Activated CD8-positive, alpha-beta memory T cell treated with anti-CD3 and anti-CD28 coated beads, Interleukin-2, amount 50 U/mL, for 4 hours (primary cell): ENCODE measurements around the gene CASP3.
"Not testable (repeated sequence)": the region's sequence is repeated elsewhere in the genome, so short reads cannot be mapped to it uniquely, and the experiment has no call there.

Experiments
- DNase-seq: peaks from one replicate; pipeline ENCODE4 v3.0.0-alpha.2; 2020

Gene CASP3

DNA sequence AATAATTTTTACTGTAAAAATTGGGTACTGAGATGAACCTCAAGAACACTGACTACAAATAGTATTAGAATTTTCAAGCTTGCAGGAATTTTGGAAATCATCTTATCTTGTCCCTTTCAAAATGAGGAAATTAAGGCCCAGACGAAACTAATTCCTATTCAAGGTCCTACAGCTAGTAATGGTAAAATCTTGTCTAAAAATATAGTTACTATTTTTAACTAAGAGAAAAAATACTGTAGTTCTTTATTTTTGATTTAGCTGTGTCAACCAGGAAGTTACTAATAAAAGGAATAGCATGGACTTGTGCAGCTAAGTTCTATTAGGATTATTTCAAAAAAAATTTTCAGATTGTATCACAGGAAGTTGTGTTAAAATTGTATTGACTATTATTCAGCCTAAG lies 13.0 kb upstream of the CASP3 start:
- no peak for DNase-seq

DNA sequence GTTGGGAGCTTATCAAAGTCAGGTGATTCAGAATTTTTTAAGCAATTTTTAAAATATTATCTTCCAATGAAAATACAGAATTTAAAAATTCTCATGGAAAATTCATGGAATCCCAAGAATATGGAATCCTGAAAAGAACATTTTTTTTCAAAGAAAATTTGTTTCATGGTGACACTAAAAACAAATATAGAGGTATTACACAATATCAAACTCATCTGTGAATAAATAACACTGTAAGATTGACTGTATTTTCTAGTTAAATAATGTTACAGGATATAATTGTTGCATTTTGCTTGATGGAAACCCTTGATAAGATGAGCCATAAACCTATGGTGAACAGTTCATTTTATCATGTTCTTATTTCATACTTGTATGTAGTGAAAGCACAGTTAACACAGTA lies 11.7 kb upstream of the CASP3 start:
- DNase-seq = no peak

DNA sequence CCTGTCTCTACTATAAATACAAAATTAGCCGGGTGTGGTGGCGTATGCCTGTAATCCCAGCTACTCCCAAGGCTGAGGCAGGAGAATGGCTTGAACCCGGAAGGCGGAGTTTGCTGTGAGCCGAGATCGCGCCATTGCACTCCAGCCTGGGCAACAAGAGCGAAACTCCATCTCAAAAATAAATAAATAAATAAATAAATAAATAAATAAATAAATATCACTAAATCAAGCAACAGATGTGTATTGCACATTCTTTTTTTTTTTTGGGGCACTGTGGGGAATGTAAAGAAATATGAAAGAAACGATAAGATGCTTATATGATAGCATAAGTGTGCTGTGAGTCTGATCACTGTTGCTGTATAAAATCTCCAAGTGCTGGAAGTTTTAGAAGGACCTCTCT lies 8.6 kb upstream of the CASP3 start:
- not testable (repeated sequence) for DNase-seq

DNA sequence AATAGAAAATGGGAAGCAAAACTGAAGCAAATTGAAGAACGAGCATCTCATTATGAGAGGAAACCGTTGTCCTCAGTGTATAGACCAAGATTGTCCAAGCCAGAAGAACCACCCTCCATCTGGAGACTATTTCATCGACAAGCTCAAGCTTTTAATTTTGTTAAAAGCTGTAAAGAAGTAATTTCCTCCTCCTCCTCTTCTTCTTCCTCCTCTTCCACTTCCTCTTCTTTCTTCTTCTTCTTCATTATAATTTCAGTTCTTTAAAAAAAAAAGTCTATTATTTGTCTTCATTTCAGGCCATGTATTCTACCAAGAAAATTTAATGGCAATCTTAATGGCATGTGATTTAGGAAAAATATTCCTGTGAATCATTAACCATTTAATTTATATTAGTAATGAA lies 7.9 kb upstream of the CASP3 start:
- DNase-seq = no peak

DNA sequence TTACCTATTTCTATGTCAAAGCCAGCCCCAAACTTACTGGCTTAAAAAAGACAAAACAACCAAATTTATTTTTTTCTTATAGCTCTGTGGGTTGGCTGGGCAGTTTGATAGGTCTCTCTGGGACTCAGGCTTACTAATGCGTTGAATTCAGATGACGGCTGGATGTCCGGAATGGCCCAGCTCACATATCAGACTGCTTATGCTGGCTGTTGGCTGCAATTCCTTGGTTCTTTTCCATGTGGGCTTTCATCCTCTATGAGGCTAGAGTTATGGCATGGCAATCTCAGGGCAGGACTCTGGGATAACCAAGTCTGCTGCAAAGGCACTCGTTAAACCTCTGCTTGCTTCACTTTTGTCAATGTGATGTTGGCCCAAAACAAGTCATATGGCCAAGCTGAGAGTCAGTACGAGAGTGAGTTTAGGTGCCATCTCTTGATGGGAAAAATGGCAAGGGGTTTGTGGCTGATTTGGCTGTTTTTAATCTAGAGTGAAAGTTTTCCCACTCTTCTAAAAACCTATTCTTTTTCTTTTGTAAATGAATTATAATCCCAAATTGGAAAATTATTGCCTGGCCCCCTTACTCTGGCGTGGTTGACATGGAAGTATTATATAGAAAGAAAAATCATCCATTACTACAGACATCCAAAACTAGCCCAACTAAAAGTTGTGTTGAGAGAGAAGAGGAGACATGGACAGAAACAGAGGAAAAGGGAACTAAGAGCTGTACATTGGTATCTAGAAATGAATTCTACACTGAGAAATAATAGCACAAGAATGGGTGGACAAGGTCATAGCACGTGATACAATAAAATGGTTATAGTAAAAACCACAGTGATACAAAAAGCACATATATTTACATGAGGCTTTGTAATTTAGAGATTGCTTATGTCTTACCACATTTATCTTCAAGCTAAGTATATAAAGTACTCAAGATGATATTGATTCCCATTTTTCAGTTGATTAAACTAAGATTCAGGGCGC lies 6.9 kb upstream of the CASP3 start:
- DNase-seq = no peak

DNA sequence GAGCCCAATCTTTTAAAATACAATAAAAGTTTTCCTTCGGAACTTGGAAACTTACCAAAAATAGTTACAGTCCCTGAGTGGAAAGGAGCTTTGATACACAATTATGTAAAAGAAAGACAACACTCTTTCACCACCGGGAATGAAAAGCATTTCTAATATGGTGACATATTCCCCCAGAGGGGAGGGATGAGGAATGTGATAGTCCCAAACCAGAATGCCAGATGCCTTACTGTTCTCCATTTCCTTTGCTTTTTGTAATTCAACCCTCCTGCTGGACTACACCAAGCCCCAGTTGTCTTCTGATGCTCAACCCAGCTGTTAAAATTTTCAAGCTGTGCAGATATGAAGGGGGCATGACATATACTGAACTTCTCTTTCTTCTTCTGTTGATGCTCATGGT lies 4.4 kb upstream of the CASP3 start:
- DNase-seq = no peak

DNA sequence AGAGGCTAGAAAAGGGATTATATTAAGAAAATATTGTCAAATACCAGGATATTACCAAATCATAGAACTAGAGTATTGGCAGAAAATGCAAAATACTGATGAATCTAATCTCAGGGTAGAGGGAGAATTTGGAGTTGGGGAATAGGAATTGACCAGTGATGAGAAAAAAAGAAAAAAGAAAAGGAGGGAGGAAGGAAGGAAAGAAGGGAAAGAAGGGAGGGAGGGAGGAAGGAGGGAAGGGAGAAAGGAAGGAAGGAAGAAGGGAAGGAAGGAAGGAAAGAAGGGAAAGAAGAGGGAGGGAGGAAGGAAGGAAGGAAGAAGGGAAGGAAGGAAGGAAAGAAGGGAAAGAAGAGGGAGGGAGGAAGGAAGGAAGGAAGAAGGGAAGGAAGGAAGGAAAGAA lies 3.4 kb upstream of the CASP3 start:
- not testable (repeated sequence) for DNase-seq

DNA sequence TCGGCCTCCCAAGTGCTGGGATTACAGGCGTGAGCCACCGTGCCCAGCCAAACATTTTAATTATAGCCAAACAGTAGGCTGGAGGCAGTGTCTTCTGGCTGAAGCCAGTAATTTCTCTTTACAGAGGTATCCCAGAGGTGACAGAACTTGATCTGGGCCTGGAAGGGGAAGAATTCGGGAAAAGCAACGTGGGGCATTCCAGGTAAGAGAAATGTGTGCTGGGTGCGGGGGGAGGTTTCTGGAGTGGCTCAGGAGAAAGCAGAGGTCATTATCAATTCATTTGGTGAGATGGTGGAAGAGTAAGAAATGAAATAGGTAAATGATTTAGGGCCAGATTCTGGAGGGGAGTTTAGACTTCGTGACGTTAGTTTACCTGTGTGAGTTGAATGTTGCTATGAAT lies 2.7 kb upstream of the CASP3 start:
- no peak for DNase-seq

DNA sequence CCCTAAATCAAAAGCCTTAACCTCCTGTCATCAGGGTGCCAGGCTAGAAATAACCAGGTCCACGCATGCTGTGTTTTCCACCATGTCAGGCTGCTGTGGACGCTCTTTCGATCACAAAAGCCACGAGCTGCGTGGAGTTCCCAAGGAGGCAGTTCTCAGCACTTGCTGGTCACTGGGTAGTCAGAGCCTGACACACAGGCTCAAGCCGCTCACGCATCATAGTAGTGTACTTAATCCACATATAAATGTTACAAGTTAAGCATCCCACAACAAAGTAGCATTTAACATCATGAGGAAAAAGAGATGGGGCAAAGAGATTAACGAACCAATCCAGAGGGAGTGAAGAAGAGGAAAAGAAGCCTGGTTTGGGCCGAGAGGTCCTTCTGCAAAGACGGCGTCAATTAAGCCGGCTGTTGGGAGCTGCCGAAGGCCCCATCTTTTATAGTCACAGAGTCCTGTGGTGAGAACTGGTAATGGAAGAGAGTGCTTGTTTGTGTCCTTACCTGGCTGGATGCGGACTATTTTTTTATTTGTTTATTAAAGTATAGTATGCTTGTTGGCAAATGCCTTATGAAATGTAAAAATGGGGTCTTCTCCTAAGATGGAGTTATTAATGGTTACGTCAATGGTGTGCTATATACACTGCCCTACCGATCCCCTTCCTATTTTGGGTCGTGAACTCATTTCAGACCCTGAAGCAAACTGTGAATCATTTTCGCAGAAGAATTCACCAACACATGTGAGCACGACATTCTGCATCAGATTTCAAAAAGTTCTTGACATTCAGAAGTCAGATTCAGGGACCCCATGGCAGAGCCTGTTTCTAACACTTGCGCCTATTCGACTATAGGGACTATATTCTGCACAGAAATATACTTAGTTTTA lies 966 bp upstream of the CASP3 start:
- DNase-seq = peak; percentile 21

DNA sequence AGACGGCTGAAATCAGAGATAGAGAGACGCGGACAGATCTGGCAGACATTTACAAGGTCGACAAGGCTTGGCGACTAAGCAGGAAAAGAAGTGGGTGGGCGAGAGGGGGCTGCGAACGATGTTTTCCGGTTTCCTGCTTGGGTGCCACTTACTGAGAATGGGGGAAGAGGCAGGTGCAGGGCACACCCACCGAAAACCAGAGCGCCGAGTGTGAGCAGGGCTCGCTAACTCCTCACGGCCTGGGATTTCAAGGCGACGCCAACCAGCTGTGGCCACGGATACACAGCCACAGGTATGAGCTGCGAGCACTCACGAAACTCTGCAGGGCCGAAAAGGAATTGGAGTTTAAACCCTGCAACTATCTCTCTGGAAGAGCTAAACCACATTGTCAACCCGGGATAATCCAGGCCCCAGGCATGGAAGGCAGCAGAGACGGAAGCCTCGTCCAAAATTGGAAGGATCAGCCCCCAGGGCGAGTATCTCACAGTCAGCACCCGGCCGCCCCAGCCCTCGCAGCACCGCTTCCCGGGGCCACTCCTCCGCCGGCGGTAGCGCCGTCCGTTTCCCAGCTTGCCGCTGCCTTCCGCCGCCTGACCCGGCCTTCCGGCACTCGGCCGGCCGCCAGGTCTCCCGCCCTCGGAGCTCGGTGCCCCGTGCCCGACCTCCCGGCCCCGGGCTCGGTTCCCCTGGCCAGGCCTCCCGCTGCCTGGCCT lies 778 bp downstream of the CASP3 start:
- peak; percentile 44 for DNase-seq

DNA sequence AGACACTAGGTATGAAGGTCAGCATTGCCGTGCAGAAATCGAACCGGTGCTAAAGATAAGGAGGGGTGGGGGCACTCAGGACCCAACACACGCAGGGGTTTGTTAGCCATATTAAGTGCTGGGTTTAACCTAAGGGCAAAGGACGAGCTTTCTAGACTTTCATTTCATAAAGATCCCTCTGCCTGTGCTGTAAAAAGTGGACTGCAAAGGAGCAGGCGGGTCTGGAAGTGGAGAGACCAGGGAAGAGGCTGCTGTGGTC lies 1.3 kb downstream of the CASP3 start:
- DNase-seq = no peak

DNA sequence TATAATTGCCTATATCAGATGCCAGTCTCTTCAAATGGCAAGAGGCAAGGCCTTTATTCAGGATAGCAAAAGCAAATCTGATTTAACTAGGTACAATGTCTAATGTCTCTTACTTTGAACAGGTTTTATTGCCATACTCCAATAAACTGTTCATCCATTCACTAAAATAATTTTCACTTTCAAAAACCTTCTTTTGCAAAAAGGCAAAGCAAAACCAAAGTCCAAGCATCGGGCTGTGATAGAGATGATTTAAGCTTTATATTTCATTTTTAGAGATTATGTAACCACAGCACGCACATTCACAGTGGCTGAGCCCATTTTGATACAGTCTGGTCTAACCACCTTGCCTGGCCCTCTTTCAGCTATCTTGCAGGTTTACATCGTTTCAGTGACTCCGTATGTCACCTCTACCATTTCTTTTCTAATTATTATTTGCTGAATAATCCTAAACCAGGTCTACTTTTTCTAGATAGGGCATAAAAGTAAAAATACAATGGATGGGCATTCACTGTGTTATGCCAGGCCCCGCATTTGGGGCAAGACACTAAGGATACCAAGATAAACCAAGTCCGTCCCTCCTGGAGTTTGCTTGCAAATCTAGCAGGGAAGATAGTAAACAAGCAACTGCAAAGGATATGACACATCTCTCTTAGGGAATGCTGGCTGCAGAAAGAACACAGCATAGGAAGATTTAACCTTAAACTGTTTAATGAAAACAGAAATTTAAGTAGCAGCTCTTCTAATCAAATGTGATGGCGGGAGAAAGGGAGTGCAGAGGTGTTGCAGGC lies 1.8 kb downstream of the CASP3 start:
- no peak for DNase-seq

DNA sequence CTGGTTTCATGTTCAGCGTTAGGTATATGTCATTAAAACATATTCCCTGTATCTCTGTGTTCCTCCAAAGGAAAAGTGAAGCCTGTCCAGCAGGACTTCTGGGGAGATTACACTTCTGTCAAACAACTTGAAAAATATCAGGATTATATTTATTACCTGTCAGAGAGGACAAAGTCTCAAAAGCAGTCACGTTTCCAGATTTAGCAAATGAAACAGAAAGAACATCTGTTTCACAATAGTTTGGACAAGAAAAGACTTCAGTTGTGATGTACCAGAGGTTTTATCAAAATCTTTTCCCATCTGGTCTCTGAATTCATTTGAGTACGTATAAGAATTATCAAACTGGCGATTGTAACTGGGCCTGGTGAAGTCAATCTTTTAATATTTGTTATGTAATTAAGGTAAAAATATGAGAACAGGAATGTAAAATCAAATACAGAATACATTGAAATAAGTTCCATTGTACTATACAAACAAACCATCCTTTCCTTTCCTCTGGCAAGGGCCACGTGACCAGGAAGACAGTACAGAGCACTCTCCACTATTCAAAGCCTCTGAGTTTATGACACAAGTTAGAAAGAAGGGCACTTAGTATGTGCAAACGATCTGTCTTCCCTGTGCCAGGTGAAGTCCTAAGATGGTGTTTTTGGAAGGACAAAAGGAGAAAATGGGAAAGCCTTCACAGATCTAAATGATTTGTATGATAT lies 3.2 kb downstream of the CASP3 start:
- no peak for DNase-seq

DNA sequence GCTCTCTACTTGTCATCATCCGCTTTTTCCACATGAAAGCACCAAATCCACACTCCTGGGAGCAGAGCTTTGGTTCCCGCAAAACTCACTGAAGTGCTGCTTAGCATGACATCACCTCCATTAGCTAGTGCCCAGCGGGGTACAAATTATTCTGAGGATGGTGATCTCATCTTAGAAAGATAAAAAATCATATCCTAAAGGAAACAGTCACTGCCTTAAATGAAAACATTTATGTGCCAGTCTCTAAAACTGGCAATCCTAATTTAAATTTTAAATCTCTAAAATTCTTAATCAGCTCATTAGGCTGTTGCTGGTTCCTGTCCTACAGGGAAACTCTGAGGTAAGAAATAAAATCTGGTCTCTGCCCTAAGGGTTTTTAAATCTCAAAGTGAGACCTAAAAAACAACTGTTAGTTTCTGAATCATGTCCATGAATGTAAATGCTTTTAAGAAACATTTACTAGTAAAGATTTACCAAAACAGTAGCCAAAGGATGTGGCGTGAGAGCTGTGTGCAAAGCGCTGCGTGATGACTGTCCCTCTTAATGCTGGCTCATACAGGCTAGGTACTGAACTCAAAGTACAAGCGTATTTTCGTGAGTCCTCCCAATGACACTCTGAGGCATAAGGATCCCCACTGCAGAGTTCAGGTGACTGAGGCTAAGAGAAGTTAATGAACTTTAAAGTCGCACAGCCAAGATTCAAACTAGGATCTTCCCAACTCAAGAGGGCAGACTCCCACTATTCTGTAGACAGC lies 4.5 kb downstream of the CASP3 start:
- DNase-seq = no peak

DNA sequence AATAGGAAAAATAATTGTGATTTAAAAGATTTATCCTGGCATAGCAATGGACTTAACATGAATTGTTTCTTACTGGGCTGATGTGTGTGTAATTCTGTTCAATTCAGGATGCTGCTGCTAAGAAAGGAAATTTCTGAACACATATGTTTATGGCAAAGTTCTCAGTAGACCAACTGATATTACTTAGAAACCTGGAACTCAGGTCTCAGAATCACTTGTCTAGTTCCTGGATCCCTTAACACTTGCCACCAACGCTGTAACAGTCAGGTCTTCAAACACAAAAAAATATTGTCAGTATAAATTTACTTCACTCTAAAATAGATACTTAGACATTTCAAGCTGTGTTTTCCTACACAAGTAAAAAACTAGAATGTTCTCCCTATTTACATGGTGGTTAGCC lies 5.5 kb downstream of the CASP3 start:
- DNase-seq = no peak

DNA sequence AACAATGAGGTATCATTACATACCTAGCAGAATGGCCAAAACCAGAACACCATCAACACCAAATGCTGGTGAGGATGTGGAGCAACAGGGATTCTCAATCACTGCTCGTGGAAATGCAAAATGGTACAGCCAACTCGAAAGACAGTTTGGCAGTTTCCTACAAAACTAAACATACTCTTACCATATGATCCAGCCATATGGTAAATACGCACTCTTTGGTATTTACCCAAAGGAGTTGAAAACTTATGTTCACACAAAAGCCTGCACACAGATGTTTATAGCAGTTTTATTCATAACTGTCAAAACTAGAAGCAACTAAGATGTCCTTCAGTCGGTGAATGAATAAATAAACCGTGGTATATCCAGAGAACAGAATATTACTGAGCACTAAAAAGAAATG lies 7.8 kb downstream of the CASP3 start:
- DNase-seq = no peak

DNA sequence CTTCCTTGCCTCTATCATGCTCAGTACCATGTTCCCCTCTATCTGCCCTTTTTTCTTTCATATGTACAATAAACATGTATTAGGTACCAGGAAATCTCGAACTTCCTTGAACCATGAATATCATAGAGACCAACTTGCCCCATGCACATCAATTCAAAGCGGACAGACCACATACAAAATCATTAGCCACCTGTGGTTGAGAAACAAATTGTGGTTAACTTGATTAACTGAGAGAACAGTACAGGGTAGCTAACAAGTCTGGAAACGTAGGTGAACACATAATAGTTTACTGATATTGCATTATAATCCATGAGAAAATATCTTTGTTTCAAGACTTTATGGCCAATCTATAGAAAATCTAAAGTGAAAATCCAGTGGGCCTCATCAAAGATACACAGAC lies 8.2 kb downstream of the CASP3 start:
- DNase-seq = no peak

DNA sequence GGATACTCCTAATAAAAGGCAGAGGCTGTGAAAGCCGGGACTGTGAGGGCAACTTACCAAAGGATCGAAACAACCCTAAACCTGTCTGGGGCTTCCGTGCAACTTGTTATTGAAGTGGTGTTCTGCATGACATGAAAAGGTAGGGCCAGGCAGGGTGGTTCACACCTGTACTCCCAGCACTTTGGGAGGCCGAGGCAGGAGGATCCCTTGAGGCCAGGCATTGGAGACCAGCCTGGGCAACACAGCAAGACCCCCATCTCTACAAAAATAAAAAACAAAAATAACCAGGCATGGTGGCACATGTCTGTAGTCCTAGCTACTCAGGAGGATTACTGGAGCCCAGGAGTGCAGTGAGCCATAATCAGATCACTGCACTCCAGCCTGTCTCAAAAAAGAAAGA lies 12.3 kb downstream of the CASP3 start:
- DNase-seq = no peak

DNA sequence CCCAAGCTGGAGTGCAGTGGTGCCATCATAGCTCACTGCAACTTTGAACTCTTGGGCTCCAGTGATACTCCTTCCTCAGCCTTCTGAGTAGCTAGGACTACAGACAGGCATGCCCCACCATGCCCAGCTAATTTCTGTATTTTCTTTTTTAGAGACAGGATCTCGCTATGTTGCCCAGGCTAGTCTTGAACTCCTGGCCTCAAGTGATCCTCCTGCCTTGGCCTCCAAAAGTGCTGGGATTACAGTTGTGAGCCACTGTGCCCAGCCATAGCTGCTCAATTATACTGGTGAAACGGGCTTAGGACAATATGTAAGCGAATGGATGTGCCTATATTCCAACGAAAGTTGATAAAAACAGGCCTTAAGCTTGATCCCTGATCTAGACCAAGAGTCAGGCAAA lies 13.1 kb downstream of the CASP3 start:
- DNase-seq = no peak

DNA sequence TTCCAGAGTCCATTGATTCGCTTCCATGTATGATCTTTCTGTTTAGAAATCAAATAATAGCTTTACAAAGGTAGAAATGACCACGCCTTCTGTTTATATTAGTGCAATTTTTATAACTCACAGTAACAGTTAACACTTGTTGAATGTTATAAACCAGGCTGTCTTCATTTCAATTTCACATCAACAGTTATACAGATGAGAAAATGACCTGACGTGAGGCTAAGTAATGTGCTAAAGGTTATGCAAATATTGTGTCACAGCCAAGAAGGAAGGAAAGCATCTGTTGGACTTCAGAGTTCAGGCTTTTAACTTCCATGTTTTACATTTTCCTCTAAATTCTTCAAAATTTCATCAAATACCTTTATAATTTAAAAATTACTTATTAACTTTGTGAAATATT lies 13.9 kb downstream of the CASP3 start:
- no peak for DNase-seq

DNA sequence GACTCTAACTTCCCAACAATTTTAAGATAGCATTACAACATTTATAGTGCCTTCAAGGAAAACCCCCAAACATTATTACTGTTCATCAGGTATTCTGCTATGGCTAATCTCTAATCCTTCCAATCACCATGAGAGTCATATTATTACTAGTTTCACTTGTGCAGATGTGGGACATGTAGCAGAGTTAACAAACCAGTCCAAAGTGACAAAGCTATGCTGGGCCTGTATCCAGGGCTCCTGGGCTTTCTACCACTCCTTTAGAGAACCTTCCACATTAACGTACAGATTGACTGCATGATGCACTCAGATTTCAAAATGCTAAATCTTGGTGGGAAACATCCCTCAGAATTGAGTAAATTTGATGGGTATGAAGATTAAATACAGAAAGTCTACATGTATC lies 16.4 kb downstream of the CASP3 start:
- no peak for DNase-seq
